ENCODE measurements around the gene ZNF804A.
A peak's percentile ranks its signal among the peaks of the same experiment; 100 is the strongest.

Gene ZNF804A

GRCh38 chr2:184610891-184611290, 12.6 kb downstream of the ZNF804A start:
- no peak for DNase-seq (ENCODE audit: low spot score)

DNA sequence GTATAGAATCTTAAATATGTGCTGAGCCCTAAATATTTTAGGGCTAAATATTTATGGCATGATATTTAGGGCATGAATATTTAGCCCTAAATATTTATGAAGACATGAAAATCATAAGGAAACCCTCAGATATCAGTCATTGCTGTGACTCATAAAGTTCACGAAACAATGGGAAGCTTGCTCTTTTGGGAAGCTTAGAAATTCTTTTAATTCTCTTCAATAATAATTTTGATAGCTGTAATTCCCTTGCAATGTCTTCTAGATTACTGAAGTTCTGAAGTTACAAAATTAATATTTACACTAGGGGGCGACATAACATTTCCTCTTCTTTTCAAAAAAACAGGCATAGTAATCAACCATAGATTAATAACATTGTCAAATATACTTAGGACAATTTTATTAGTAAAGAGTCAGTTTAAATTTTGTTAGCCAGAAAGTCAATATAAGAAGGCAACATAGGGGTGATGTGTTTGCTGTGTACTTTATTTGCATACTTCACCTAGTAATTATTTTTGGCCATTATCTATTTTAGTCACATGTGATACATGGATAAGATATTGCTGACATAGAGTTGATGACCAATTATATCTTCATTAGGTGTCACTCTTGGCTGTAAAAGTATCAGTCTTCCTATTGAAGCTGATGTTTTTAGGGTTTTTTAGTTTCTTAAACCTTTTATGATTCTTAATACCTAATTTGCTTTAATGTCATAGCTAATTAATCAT, 13.2 kb downstream of the ZNF804A start:
- peak; percentile 64 for DNase-seq (ENCODE audit: low spot score)

GRCh38 chr2:184620367-184620766, 22.0 kb downstream of the ZNF804A start:
- no peak for DNase-seq (ENCODE audit: low spot score)

DNA sequence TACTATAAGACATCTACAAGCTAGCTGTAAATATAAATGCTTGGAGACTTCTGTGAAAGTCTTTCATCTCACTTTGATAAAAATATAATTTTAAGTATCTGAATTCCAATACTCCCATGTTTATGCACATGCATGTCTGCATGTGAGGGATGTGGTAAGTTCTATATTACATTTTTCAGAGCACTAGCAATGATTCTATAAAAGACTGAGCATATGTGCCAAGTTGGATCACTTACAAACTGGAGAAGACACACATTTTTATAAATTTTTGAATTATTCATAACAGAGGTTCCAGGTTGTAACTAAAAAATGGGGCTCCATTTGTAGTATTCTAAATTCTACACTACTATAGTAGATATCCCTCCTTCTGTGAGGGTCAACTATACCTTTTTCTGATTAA, 26.0 kb downstream of the ZNF804A start:
- no peak for DNase-seq (ENCODE audit: low spot score)

DNA sequence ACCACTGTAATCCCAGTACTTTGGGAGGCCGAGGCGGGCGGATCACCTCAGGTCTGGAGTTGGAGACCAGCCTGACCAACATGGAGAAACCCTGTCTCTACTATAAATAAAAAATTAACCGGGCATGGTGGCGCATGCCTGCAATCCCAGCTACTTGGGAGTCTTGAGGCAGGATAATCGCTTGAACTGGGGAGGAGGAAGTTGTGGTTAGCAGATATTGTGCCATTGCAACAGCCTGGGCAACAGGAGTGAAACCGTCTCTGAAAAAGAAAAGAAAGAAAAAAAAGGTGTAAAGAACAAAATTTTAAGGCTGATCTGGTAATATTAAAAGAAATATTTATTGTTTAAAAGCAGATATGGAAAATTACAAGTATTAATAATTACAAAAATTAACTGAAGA, 29.7 kb downstream of the ZNF804A start:
- DNase-seq (ENCODE audit: low spot score), result no peak

DNA sequence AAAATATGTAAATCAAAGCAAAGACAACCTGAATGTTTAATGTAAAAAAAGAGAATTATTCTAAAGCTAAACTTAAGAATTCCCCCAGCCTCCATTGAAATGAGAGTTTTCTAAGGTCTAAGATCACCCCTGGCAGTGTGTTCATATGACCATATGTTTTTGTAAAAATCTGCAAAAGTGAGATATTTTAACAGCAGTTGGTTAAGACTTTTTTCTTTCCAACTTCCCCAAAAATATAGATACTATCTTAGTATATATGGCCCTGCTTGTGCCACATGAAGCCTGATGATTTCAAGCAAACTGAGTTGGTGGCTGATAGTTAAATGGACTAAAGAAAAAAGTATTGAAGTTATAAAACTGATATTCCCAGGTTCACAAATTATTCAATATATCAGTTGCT, 35.4 kb downstream of the ZNF804A start:
- no peak for DNase-seq (ENCODE audit: low spot score)

DNA sequence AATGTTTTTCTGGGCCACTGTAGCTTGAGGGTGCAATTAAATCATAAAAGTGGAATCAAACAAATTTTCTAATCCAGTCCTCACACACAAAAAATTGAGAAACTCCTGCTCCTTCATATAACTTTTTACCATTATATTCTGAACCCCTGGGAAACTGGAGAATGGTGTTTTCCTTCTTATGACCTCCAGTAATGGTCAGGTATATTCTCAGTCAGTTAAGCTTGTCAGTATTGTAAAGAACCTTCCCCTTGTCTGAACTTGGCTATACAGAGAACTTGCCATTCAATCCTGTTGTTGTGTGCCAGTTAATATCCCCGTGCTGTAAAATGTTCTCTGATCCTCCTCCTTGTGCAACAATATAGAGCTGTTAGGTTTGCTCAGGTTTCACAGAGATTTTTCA, 39.5 kb downstream of the ZNF804A start:
- no peak for DNase-seq (ENCODE audit: low spot score)

DNA sequence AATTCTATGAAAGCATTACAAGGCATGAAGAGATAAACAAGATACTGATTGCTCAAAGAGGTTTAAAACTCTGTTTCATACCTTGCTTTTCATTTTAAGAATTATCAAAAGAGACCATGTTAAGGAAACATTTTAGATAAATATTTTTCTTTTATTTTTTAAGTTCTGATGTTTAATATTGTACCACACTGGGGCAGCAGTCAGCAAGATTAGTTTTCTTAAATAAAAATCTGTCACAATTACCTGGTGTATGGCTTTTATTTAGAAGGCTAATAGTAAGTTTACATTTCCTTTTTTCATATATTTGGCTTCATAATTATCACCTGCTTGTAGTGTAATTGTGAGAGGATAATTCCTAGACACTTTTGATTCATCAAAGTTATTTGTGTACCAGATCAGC, 46.4 kb downstream of the ZNF804A start:
- peak; percentile 44 for DNase-seq (ENCODE audit: low spot score)

GRCh38 chr2:184646177-184646576, 47.8 kb downstream of the ZNF804A start:
- peak; percentile 71 for DNase-seq (ENCODE audit: low spot score)

DNA sequence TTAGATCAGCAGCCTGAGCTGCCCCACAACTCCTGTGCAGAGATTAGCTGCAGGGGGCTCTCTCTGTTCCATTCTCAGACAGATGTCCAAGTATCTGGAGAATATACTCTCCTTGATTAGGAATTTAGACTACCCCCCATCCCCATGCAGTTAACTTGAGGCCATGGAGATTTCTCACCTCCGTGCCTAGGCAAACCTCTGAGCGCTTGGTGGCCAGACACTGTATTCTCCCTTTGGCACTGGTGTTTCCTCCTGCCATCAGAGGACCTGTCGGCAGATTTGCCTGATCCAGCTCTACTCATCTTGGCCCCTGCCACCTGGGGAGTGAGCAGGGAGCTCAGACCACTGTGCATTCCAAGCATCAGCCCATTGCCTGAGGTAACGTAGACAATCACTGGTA, 48.3 kb downstream of the ZNF804A start:
- DNase-seq (ENCODE audit: low spot score), result no peak

GRCh38 chr2:184654945-184655344, 56.6 kb downstream of the ZNF804A start:
- DNase-seq (ENCODE audit: low spot score), result no peak

DNA sequence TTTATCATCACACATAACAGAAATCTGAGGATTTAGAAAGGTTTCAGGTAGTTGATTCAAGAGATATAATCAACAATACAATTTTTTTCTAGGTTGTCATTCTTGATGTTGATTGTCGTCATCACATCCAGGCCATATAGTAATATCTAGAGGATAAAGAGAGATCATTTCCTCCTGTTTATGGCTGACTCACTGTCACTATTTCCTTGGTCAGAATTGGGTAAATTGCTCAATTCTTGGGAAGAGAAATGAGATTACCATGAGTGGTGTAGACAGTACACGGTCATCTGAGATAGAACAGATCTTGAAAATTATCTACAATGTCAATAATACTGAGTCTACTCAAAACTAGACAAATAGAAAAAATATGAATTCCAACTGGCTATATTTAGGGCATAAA, 78.8 kb downstream of the ZNF804A start:
- DNase-seq (ENCODE audit: low spot score), result no peak

- no peak for DNase-seq (ENCODE audit: low spot score)
Observed at GRCh38 chr2:184679219-184680018, 81.1 kb downstream of the ZNF804A start.

- no peak for DNase-seq (ENCODE audit: low spot score)
Observed at GRCh38 chr2:184680825-184681224, 82.5 kb downstream of the ZNF804A start.

GRCh38 chr2:184681642-184682321, 83.5 kb downstream of the ZNF804A start:
- no peak for DNase-seq (ENCODE audit: low spot score)

DNA sequence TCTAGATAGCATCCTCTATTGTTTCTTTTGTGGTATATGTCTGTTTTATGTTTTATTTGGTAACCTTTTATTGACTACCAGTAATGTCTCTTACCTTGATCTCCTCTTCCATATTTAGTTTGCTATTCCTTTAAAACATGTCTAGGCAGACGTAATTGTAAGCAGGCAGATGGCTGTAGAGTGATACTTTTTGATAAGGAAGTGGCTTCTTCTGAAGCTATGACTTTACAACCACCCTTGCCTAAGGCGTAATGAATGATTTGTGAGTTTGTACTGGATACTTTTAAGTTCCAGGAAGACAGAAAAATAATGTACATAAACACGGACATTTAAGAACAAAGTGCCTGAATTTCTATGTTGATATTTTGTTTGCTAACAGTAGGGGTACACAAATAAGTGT, 85.6 kb downstream of the ZNF804A start:
- no peak for DNase-seq (ENCODE audit: low spot score)

DNA sequence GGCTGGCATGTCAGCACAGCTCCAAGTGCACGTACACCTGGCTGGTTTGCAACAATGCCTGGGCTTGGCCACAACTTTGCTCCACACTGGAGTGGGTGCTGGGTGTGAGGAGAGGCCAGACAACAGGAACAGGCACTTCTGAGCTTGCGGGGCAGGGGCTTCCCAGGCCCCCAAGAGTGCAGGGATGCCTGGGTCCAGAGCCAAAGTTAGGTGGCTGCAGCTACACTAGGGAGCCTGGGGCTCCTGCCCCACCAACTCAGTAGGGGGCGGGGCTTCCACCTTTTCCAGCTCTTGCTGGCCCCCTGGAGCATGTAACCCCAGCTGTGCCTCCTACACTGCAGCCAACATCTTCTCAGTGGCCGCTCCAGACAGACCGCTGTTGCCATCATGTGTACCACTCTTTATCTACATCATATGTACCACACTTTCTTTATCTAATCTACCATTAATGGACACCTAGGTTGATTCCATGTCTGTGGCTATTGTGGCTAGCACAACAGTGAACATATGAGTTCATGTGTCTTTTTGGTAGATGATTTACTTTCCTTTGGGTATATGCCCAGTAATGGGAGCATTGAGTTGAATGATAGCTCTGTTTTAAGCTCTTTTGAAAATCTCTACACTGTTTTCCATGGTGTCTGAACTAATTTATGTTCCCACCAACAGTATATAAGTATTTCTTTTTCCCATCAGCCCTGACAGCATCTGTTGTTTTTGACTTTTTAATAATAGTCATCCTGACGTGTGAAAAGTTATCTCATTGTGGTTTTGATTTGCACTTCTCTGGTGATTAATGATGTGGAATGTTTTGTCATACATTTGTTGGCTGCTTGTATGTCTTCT, 87.9 kb downstream of the ZNF804A start:
- no peak for DNase-seq (ENCODE audit: low spot score)

DNA sequence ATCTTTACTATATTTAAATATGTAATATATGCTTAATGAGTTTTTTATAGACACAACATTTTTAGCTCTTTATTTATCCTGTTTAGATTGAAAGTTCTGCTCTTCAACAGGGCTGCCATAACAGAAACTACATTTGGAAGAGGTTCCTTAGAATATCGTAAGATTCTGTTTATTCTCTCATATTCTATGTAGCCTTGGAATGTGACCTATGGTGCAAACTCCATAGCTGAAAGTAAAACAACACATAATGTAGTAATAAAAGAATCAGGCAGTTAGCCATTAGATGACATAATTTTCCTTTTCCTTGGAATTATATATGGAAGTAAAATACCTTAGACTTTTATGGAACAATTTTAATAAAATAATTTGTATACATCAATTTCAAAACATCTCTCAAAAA, 91.3 kb downstream of the ZNF804A start:
- DNase-seq (ENCODE audit: low spot score), result no peak

GRCh38 chr2:184692141-184692734, 93.9 kb downstream of the ZNF804A start:
- peak; percentile 10 for DNase-seq (ENCODE audit: low spot score)

GRCh38 chr2:184696644-184697043, 98.3 kb downstream of the ZNF804A start:
- DNase-seq (ENCODE audit: low spot score), result no peak

- DNase-seq (ENCODE audit: low spot score), result no peak
Observed at GRCh38 chr2:184698476-184698875, 100.1 kb downstream of the ZNF804A start.

- DNase-seq (ENCODE audit: low spot score), result no peak
Observed at GRCh38 chr2:184721881-184722280, 123.6 kb downstream of the ZNF804A start.
